Measurements from ENCODE around the gene PRKN. TPM values are rescaled to one million over a fixed set of nuclear protein-coding genes. Genes with fewer than 3 reads are reported as not detected.

The PRKN gene
- total RNA-seq, 4 donors from 2014 or later: 5.2 to 121 (median 6.9) TPM

- no peaks in the 10 kb centered on the region for H3K36me3 ChIP-seq
- WGBS, 2 donors: 74 to 79% methylated on average over 5 of the region's 5 CpGs
- H3K4me3 ChIP-seq (replicated peaks in 1 of 3): no peak overlapping the region
- H3K9me3 ChIP-seq: no peaks in the 10 kb centered on the region
- no peak overlapping the region for H3K27ac ChIP-seq
- TF ChIP-seq CTCF (IDR thresholded peaks at IDR 0.05): no peak
- no peak for TF ChIP-seq POLR2A (IDR thresholded peaks at IDR 0.05)
- DNase-seq: no peak
- intact Hi-C loops (cut with DNase I): no loop called here
- no peaks in the 10 kb centered on the region for H3K27me3 ChIP-seq
- H3K4me1 ChIP-seq: no peaks in the 10 kb centered on the region
Observed at GRCh38 chr6:161755080-161755479, 972.5 kb downstream of the PRKN start.

GRCh38 chr6:161750686-161751085 is 976.9 kb downstream of the PRKN start:
- 95 to 97% methylated on average over 3 of the region's 3 CpGs for WGBS, 2 donors
- no peak overlapping the region for H3K4me3 ChIP-seq (replicated peaks in 1 of 3)
- no peaks in the 10 kb centered on the region for H3K4me1 ChIP-seq
- TF ChIP-seq CTCF (IDR thresholded peaks at IDR 0.05) (no peak), POLR2A (IDR thresholded peaks at IDR 0.05) (no peak)
- H3K9me3 ChIP-seq: no peaks in the 10 kb centered on the region
- no peaks in the 10 kb centered on the region for H3K27me3 ChIP-seq
- intact Hi-C loops (cut with DNase I): no loop called here
- no peak for DNase-seq
- H3K27ac ChIP-seq: no peak overlapping the region
- no peaks in the 10 kb centered on the region for H3K36me3 ChIP-seq

- Histone ChIP-seq H3K27me3 (no peaks in the 10 kb centered on the region), H3K4me1 (no peaks in the 10 kb centered on the region), H3K36me3 (no peaks in the 10 kb centered on the region), H3K4me3 (replicated peaks in 1 of 3) (no peak overlapping the region), H3K27ac (no peak overlapping the region), H3K9me3 (no peaks in the 10 kb centered on the region)
- intact Hi-C loops (cut with DNase I): no loop called here
- no peak for DNase-seq
- TF ChIP-seq CTCF (IDR thresholded peaks at IDR 0.05) (no peak), POLR2A (IDR thresholded peaks at IDR 0.05) (no peak)
- 58 to 59% methylated on average over 4 of the region's 4 CpGs for WGBS, 2 donors
Observed at GRCh38 chr6:161749576-161749975, 978.0 kb downstream of the PRKN start.

- Histone ChIP-seq H3K27ac (no peak overlapping the region), H3K36me3 (no peaks in the 10 kb centered on the region), H3K9me3 (no peaks in the 10 kb centered on the region), H3K27me3 (no peaks in the 10 kb centered on the region), H3K4me3 (replicated peaks in 1 of 3) (no peak overlapping the region), H3K4me1 (no peaks in the 10 kb centered on the region)
- DNase-seq: peak; percentile 34 to 66
- intact Hi-C loops (cut with DNase I): no loop called here
- TF ChIP-seq POLR2A (IDR thresholded peaks at IDR 0.05): no peak
- peak in 3 of 6 experiments; percentile 26 to 56 (median 41) for TF ChIP-seq CTCF (IDR thresholded peaks at IDR 0.05)
- WGBS, 2 donors: 49 to 54% methylated on average over 18 of the region's 18 CpGs
Observed at GRCh38 chr6:161748535-161749416, 978.8 kb downstream of the PRKN start.

GRCh38 chr6:161747506-161747905 is 980.1 kb downstream of the PRKN start:
- Histone ChIP-seq H3K4me3 (replicated peaks in 1 of 3) (no peak overlapping the region), H3K9me3 (no peaks in the 10 kb centered on the region), H3K4me1 (no peaks in the 10 kb centered on the region), H3K27me3 (no peaks in the 10 kb centered on the region), H3K27ac (no peak overlapping the region), H3K36me3 (no peaks in the 10 kb centered on the region)
- TF ChIP-seq POLR2A (IDR thresholded peaks at IDR 0.05) (no peak), CTCF (IDR thresholded peaks at IDR 0.05) (no peak)
- intact Hi-C loops (cut with DNase I): no loop called here
- 89 to 92% methylated on average over 7 of the region's 7 CpGs for WGBS, 2 donors
- DNase-seq: no peak

Measured in thyroid gland (tissue), 4 donors.